ENCODE data around the gene FLRT1. TPM values are rescaled to one million over a fixed set of nuclear protein-coding genes. Genes with fewer than 3 reads are reported as not detected.

FLRT1 gene
- total and polyA plus RNA-seq, 2 experiments from 2014 or later, result 0.76 to 1.1 TPM

DNA sequence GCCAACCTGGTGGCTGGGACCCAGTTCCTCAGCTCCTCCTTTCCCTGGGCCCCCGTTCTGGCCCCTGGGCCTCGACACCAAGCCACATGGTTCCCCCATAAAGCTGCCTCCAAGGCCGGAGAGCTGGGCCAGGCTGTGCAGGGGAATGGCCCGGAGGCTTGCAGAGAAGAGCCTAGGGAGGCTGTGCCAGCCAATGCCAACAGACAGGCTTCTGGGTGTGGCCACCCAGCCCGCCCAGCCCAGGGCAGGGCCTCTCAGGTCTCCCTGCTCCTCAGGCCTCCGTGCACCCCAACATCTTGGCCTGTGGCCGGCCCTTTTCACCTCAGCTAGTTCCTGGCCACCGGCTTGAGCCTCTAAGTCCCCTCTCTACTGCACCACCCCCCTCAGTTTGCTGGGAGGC, 17.4 kb upstream of the FLRT1 start (continued):
- TF ChIP-seq, protein P1, sequence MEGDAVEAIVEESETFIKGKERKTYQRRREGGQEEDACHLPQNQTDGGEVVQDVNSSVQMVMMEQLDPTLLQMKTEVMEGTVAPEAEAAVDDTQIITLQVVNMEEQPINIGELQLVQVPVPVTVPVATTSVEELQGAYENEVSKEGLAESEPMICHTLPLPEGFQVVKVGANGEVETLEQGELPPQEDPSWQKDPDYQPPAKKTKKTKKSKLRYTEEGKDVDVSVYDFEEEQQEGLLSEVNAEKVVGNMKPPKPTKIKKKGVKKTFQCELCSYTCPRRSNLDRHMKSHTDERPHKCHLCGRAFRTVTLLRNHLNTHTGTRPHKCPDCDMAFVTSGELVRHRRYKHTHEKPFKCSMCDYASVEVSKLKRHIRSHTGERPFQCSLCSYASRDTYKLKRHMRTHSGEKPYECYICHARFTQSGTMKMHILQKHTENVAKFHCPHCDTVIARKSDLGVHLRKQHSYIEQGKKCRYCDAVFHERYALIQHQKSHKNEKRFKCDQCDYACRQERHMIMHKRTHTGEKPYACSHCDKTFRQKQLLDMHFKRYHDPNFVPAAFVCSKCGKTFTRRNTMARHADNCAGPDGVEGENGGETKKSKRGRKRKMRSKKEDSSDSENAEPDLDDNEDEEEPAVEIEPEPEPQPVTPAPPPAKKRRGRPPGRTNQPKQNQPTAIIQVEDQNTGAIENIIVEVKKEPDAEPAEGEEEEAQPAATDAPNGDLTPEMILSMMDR (conservative IDR thresholded peaks at IDR 0.05; ENCODE audit: low read depth in 2 of 2), result no peak
- TF ChIP-seq, protein P2, sequence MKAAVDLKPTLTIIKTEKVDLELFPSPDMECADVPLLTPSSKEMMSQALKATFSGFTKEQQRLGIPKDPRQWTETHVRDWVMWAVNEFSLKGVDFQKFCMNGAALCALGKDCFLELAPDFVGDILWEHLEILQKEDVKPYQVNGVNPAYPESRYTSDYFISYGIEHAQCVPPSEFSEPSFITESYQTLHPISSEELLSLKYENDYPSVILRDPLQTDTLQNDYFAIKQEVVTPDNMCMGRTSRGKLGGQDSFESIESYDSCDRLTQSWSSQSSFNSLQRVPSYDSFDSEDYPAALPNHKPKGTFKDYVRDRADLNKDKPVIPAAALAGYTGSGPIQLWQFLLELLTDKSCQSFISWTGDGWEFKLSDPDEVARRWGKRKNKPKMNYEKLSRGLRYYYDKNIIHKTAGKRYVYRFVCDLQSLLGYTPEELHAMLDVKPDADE (IDR thresholded peaks at IDR 0.05), result no peak
- TF ChIP-seq ZNF114 (CRISPR knock-in tag; IDR thresholded peaks at IDR 0.05) (no peak), POLR2AphosphoS5 (IDR thresholded peaks at IDR 0.05; ENCODE audit: low read depth) (no peak), CREB1 (CRISPR knock-in tag; IDR thresholded peaks at IDR 0.05; ENCODE audit: low read depth) (no peak), ZNF331 (CRISPR knock-in tag; IDR thresholded peaks at IDR 0.05; ENCODE audit: low read depth) (no peak)

DNA sequence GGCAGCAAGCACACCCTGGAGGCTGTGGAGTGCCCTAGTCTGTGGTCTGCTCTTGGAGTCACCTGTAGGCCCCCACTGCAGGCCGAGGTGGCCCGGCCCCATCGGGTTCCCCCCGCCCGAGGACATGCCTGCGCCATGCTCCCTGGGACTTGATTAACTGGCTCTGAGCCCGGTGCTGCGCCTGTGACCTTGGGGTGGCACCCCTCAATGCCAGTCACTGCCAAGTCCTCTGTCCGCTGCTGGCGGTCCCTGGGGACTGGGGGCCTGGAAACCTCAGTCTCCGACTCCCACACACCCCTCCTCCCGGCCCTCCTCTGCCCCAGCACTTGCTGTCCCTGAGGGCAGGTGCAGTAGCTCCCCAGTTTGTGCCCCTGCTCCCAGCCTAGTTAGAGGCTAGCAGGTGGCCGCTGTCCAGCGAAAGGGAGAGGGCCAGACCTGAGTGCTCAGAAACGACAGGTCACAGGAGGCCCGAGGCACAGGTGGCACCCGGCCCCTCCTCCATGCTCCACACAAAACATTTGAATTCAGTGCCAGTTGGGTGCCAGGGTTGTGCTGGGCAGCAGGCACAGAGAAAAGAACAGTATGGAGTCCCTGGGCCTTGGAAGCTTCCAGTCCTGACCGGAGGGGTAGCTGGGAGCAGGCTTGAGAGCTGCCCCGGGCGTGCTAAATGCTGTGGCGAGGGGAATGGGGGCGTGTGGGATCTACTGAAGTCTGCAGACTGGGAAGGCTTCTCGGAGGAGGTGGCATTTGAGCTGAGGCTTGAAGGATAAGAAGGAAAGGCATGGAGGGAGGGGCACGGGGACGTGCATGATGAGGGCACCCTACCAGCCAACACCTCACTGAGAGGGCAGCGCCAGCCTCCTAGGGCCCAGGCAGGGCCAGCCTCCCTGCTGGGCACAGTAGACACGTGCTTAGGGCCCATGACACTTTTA, 16.4 kb upstream of the FLRT1 start:
- ATAC-seq (peak; percentile 41), DNase-seq (ENCODE audit: low spot score) (no peak)
- H3K4me1 ChIP-seq (ENCODE audit: insufficient read depth), result peaks cover 33% of the 10 kb centered on the region
- peaks cover 44% of the 10 kb centered on the region for H3K4me1 Mint-ChIP-seq
- TF ChIP-seq ZNF331 (CRISPR knock-in tag; IDR thresholded peaks at IDR 0.05; ENCODE audit: low read depth), result no peak
- TF ChIP-seq, protein P3, sequence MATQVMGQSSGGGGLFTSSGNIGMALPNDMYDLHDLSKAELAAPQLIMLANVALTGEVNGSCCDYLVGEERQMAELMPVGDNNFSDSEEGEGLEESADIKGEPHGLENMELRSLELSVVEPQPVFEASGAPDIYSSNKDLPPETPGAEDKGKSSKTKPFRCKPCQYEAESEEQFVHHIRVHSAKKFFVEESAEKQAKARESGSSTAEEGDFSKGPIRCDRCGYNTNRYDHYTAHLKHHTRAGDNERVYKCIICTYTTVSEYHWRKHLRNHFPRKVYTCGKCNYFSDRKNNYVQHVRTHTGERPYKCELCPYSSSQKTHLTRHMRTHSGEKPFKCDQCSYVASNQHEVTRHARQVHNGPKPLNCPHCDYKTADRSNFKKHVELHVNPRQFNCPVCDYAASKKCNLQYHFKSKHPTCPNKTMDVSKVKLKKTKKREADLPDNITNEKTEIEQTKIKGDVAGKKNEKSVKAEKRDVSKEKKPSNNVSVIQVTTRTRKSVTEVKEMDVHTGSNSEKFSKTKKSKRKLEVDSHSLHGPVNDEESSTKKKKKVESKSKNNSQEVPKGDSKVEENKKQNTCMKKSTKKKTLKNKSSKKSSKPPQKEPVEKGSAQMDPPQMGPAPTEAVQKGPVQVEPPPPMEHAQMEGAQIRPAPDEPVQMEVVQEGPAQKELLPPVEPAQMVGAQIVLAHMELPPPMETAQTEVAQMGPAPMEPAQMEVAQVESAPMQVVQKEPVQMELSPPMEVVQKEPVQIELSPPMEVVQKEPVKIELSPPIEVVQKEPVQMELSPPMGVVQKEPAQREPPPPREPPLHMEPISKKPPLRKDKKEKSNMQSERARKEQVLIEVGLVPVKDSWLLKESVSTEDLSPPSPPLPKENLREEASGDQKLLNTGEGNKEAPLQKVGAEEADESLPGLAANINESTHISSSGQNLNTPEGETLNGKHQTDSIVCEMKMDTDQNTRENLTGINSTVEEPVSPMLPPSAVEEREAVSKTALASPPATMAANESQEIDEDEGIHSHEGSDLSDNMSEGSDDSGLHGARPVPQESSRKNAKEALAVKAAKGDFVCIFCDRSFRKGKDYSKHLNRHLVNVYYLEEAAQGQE (IDR thresholded peaks at IDR 0.05; ENCODE audit: unreplicated experiment), result peak; percentile 51
- H3K9me2 ChIP-seq (ENCODE audit: insufficient read depth), result no peaks in the 10 kb centered on the region
- H3K36me3 Mint-ChIP-seq (ENCODE audit: low read depth), result no peaks in the 10 kb centered on the region
- H3F3A ChIP-seq (replicated peaks; ENCODE audit: low read depth), result peaks cover 8% of the 10 kb centered on the region; the same call in 1 of the 2 replicates
- no peaks in the 10 kb centered on the region for H4K20me1 ChIP-seq (replicated peaks; ENCODE audit: insufficient read depth)
- H3K27ac Mint-ChIP-seq, result no peak overlapping the region
- H3K9me3 Mint-ChIP-seq, result no peaks in the 10 kb centered on the region
- no peak overlapping the region for H3K4me3 ChIP-seq
- no peak overlapping the region for H2AFZ ChIP-seq
- no peak overlapping the region for H3K4me3 Mint-ChIP-seq
- H3K27me3 Mint-ChIP-seq (ENCODE audit: insufficient read depth, low read depth, poor library complexity), result peaks cover 41% of the 10 kb centered on the region
- H3K4me2 ChIP-seq, result peak overlapping the region; percentile 14; the same call in 1 of the 2 replicates
- H3K36me3 ChIP-seq (ENCODE audit: insufficient read depth), result no peaks in the 10 kb centered on the region
- H3K27me3 ChIP-seq (ENCODE audit: insufficient read depth), result peaks cover 40% of the 10 kb centered on the region
- no peaks in the 10 kb centered on the region for H3K79me2 ChIP-seq (replicated peaks; ENCODE audit: insufficient read depth)
- no peak overlapping the region for H3K27ac ChIP-seq (ENCODE audit: low read depth)
